ENCODE data around the gene CTNNA2.

GRCh38 chr2:80363330-80363729 lies 850.5 kb downstream of the CTNNA2 start:
- TF ChIP-seq CTCF (IDR thresholded peaks at IDR 0.05) (no peak), POLR2AphosphoS5 (IDR thresholded peaks at IDR 0.05) (no peak), POLR2A (IDR thresholded peaks at IDR 0.05) (no peak)

Measured in transverse colon (tissue), 4 donors.